ENCODE data around the gene SLC18B1. TPM values are rescaled to one million over a fixed set of nuclear protein-coding genes. Genes with fewer than 3 reads are reported as not detected.

The SLC18B1 gene
- total RNA-seq, 2 donors from 2014 or later: 3.9 to 4.1 TPM

DNA sequence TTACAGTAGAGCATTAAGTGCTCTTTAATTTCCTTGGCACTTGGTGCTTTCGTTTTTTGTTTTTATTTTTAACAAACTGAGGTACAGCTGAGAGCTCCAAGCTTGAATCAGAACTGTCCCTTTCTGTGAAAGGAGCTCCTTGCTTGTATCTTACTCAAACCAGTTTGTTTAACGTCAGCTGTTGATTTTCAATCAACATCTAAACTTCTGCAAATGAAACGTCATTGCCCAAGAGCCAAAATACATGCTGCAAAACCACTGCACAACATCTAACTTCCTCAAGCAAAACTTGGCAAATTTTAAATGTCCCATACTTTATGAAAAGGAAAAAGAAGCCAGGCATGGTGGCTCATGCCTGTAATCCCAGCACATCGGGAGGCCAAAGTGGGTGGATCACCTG, 55.9 kb downstream of the SLC18B1 start:
- peaks cover 5% of the 10 kb centered on the region for H3K9me3 Mint-ChIP-seq
- no peaks in the 10 kb centered on the region for H3K4me1 Mint-ChIP-seq
- H3K27ac Mint-ChIP-seq: no peak overlapping the region
- no peak overlapping the region for H3K4me3 Mint-ChIP-seq
- no peak for ATAC-seq (replicated peaks)
- H3K27me3 Mint-ChIP-seq: no peaks in the 10 kb centered on the region
- no peaks in the 10 kb centered on the region for H3K36me3 Mint-ChIP-seq (ENCODE audit: low read depth)

DNA sequence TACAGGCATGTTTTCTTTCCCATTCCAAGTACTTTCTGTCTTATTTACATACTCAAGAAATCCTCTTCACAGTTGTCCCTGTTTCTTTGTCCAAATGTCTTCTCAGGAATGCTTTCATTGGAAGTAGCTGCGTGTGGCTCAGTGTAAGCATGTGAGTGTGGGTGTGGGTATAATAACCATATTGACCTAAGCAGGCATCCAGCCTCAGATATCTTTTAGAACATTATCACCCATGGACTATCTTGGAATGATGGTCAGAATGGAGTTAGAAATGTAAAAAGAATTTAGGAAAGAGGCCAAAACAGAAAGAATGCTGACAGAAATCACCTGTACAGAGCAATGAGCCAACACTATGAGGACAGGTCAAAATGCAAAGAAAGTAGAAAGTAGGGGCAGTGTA, 57.2 kb downstream of the SLC18B1 start:
- Mint-ChIP-seq H3K27me3 (no peaks in the 10 kb centered on the region), H3K9me3 (peaks cover 5% of the 10 kb centered on the region), H3K4me3 (no peak overlapping the region), H3K4me1 (peaks cover 9% of the 10 kb centered on the region), H3K36me3 (ENCODE audit: low read depth) (no peaks in the 10 kb centered on the region), H3K27ac (no peak overlapping the region)
- ATAC-seq (replicated peaks): no peak

DNA sequence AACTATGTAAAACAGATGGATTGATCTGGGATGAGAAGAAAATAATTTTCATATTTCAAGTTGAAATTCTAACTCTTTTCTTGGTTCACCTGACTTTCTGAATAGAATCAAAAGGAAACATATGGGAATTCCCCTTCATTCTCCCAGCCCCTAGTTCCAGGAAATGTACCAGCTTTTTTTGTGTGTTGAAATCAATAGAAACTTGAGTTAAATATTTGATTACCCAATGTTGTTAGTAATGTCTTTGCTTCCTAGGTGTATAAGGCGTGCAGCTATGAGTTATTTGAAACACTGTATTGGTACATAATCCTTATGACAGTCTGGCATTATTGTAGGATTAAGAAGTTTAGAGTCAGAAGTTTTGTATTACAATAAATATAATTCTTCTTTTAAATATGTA, 62.2 kb downstream of the SLC18B1 start:
- no peaks in the 10 kb centered on the region for H3K36me3 Mint-ChIP-seq (ENCODE audit: low read depth)
- H3K27me3 Mint-ChIP-seq: no peaks in the 10 kb centered on the region
- no peaks in the 10 kb centered on the region for H3K9me3 Mint-ChIP-seq
- H3K4me1 Mint-ChIP-seq: peaks cover 12% of the 10 kb centered on the region
- peak; percentile 66 for ATAC-seq (replicated peaks)
- no peak overlapping the region for H3K27ac Mint-ChIP-seq
- no peak overlapping the region for H3K4me3 Mint-ChIP-seq

DNA sequence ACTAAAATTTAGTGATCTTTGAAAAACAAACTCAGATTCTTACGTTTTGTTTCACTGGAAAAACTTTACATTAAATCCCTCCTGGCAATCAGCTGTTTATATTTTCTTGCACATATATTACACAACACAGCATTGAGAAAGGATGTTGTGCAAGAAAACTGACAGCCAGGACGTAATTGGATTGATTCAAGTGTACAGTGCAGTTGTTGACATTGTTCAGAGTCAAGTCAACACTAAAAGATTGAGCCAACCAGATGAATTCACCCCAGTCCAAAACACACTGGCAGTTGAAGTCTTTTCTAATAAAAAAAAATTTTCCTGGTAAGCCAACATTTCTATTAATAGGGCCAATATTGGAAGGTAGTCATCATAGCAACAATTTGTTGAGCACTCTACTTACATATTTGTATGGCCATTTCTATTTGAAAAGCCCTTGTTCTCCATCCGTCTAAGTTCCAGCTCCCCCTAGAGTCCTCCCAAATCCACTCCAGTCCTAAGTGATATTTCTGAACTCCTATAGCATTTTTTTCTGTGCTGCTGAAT, 63.7 kb downstream of the SLC18B1 start:
- Mint-ChIP-seq H3K9me3 (no peaks in the 10 kb centered on the region), H3K4me3 (no peak overlapping the region), H3K36me3 (ENCODE audit: low read depth) (no peaks in the 10 kb centered on the region), H3K27me3 (no peaks in the 10 kb centered on the region), H3K4me1 (peaks cover 12% of the 10 kb centered on the region), H3K27ac (no peak overlapping the region)
- ATAC-seq (replicated peaks): no peak

DNA sequence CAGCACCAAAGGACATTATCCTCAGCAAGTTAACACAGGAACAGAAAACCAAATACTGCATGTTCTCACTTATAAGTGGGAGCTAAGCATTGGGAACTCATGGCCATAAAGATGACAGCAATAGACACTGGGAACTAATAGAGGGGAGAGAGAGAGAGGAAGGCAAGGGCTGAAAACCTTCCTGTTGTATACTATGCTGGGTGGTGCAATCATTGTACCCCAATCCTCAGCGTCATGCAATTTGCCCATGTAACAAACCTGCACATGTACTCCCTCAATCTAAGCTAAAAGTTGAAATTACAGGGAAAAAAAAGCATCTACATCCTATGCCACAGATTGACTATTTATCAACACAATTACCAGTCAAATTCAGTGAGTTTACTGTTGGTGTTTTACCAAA, 64.6 kb downstream of the SLC18B1 start:
- H3K9me3 Mint-ChIP-seq: no peaks in the 10 kb centered on the region
- H3K4me3 Mint-ChIP-seq: no peak overlapping the region
- H3K27me3 Mint-ChIP-seq: no peaks in the 10 kb centered on the region
- H3K4me1 Mint-ChIP-seq: peaks cover 12% of the 10 kb centered on the region
- ATAC-seq (replicated peaks): no peak
- H3K27ac Mint-ChIP-seq: no peak overlapping the region
- no peaks in the 10 kb centered on the region for H3K36me3 Mint-ChIP-seq (ENCODE audit: low read depth)

DNA sequence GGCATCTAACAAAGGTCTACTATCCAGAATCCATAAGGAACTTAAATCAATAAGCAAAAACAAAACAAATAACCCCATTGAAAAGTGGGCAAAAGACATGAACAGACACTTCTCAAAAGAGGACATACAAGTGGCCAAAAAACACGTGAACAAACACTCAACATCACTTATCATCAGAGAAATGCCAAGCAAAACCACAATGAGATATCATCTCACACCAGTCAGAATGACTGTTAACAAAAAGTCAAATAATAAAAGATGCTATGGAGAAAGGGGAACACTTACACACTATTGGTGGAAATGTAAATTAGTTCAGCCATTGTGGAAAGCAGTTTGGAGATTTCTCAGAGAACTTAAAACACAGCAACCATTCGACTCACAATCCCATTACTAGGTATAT, 65.2 kb downstream of the SLC18B1 start:
- Mint-ChIP-seq H3K9me3 (no peaks in the 10 kb centered on the region), H3K4me1 (peaks cover 12% of the 10 kb centered on the region), H3K27me3 (no peaks in the 10 kb centered on the region), H3K36me3 (ENCODE audit: low read depth) (no peaks in the 10 kb centered on the region), H3K27ac (no peak overlapping the region), H3K4me3 (no peak overlapping the region)
- no peak for ATAC-seq (replicated peaks)

DNA sequence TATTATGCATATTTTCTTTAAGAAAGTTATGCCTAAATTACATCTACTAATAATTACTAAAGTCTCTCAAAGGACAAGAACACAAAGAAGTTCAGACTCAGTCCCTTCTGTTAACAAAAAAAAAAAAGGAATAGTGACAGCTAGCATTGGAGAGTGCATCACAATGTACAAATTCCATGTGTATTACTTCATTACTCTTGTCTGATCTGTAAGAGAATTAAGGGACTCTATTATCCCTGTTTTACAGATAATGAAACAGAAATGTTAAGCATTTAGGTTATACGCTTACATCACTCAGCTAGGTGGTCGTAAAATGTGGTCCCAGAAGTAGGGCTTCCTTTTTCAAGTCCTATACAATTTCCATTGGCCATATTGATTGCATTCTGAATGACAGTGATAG, 67.4 kb downstream of the SLC18B1 start:
- Mint-ChIP-seq H3K4me1 (peaks cover 3% of the 10 kb centered on the region), H3K27ac (no peak overlapping the region), H3K9me3 (no peaks in the 10 kb centered on the region), H3K4me3 (no peak overlapping the region), H3K36me3 (ENCODE audit: low read depth) (no peaks in the 10 kb centered on the region), H3K27me3 (no peaks in the 10 kb centered on the region)
- no peak for ATAC-seq (replicated peaks)

DNA sequence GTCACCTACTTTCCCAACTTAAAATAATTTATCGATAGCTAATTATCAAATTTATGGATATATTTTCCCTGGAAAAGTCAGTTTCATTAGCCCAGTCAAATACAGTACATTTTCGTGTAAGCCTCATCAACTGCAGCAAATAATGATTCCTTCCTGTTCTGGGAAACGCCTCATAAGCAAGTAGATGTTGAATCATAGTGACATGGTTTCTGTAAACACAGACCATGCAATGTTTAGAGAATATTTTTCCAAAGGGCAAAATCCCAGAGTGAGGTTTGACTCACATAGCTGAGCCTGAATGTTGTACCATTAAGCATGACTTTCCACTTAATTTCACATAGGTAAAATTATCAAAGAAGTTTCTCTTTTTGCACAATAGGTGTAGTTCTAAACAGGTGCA, 67.9 kb downstream of the SLC18B1 start:
- H3K4me1 Mint-ChIP-seq: peaks cover 3% of the 10 kb centered on the region
- no peaks in the 10 kb centered on the region for H3K27me3 Mint-ChIP-seq
- no peaks in the 10 kb centered on the region for H3K9me3 Mint-ChIP-seq

DNA sequence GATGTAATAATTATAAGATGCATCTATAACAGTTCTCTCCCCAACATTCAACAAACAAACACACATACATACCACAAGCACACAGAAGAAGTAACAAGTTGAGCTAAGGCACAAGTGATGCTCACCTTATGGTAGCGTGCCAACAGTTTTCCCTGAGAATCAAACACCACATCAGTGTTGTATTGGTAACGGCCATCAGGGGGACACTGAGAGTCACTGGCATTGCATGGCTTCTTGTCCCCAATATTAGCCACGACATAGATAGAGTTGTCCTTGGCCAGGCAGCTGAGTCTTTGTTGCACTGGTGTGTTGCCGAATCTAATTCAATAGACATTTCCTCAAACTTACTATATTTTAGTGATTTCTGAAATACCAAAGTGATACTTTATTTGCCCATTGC, 69.8 kb downstream of the SLC18B1 start:
- H3K9me3 Mint-ChIP-seq: no peaks in the 10 kb centered on the region
- no peak overlapping the region for H3K4me3 Mint-ChIP-seq
- H3K27me3 Mint-ChIP-seq: no peaks in the 10 kb centered on the region
- H3K36me3 Mint-ChIP-seq (ENCODE audit: low read depth): no peaks in the 10 kb centered on the region
- H3K27ac Mint-ChIP-seq: no peak overlapping the region
- peaks cover 3% of the 10 kb centered on the region for H3K4me1 Mint-ChIP-seq
- ATAC-seq (replicated peaks): no peak

More for the DNA sequence above, 67.9 kb downstream of the SLC18B1 start:
- no peak overlapping the region for H3K4me3 Mint-ChIP-seq
- no peaks in the 10 kb centered on the region for H3K36me3 Mint-ChIP-seq (ENCODE audit: low read depth)
- ATAC-seq (replicated peaks): no peak
- H3K27ac Mint-ChIP-seq: no peak overlapping the region

DNA sequence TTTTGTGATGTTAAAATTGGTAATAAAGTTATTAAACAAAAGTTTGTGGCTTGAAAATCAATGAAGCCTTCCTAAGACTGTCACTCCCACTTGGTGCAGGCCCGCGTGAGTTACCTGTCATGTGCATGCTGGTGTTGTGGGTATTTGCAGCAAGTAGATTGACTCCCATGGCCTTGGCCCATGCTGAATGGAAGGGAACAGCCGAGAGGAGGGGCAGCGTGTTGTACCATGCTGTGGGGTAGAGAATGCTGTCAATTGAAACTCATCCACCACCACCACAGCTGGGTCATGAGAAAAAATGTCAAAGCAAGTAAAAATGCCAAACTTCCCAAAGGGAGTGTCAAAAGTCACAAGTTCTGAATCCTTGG, 71.8 kb downstream of the SLC18B1 start:
- no peaks in the 10 kb centered on the region for H3K9me3 Mint-ChIP-seq
- H3K27ac Mint-ChIP-seq: no peak overlapping the region
- H3K4me3 Mint-ChIP-seq: no peak overlapping the region
- no peaks in the 10 kb centered on the region for H3K27me3 Mint-ChIP-seq
- H3K36me3 Mint-ChIP-seq (ENCODE audit: low read depth): no peaks in the 10 kb centered on the region
- ATAC-seq (replicated peaks): no peak
- H3K4me1 Mint-ChIP-seq: no peaks in the 10 kb centered on the region

DNA sequence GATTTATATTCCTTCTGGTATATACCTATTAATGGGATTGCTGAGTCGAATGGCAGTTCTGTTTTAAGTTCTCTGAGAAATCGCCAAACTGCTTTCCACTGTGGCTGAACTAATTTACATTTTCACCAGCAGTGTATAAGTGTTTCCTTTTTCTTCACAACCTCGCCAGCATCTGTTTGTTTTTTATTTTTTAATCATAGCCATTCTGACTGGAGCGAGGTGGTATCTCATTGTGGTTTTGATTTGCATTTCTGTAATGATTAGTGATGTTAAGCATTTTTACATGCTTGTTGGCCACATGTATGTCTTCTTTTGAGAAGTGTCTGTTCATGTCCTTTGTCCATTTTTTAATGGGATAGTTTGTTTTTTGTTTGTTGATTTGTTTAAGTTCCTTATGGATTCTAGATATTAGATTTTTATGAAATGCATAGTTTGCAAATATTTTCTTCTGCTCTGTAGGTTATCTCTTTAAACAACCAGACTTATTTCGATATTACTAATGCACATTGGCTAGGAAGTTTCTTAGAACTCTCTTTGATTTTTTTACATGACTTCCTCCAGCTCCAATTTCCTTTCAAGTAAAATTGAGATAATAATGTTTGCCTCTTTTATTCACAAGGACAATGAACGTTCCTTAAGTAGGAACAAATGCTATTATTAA, 72.4 kb downstream of the SLC18B1 start:
- Mint-ChIP-seq H3K9me3 (no peaks in the 10 kb centered on the region), H3K4me1 (no peaks in the 10 kb centered on the region), H3K36me3 (ENCODE audit: low read depth) (no peaks in the 10 kb centered on the region), H3K4me3 (no peak overlapping the region), H3K27me3 (no peaks in the 10 kb centered on the region), H3K27ac (no peak overlapping the region)
- no peak for ATAC-seq (replicated peaks)

DNA sequence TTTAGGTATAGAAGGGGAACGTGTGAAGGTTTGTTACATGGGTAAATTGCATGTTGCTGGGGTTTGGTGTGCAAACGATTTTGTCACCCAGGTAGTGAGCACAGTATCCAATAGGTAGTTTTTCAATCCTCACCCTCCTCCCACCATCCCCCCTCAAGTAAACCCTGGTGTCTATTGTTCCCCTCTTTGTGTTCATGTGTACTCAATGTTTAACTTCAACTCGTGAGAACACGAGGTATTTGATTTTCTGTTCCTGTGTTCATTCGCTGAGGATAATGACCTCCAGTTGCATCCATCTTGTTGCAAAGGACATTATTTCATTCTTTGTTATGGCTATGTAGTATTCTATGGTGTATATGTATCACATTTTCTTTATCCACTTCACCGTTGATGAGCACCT, 73.0 kb downstream of the SLC18B1 start:
- H3K9me3 Mint-ChIP-seq: no peaks in the 10 kb centered on the region
- no peak overlapping the region for H3K4me3 Mint-ChIP-seq
- ATAC-seq (replicated peaks): no peak
- no peaks in the 10 kb centered on the region for H3K36me3 Mint-ChIP-seq (ENCODE audit: low read depth)
- no peaks in the 10 kb centered on the region for H3K4me1 Mint-ChIP-seq
- H3K27me3 Mint-ChIP-seq: no peaks in the 10 kb centered on the region
- no peak overlapping the region for H3K27ac Mint-ChIP-seq

DNA sequence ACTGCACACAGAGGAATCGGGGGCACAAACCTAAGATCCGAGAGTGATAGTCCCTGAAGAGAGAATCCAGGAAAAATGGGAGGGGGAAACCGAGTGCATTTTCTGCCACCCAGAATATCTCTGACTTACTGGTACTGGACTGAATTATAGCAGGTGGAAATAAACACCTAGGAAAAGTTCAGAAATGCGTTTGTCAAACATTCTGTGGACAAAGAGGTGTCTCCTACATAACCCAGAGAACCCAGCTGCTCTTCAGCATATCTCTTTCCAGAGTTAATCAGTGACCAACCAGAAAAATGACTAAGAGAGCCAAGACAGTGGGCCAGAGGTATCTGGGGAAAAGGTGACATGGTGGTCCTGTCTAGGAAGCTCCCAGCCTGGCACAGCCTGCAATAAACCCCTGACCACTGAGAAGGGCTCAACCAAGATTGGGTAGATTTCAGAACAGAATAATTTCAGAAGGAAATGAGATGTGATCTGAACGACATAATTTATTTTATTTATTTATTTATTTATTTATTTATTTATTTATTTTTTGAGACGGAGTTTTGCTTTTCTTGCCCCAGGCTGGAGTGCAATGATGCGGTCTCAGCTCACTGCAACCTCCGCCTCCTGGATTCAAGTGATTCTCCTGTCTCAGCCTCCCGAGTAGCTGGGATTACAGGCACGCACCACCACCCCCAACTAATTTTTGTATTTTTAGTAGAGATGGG, 78.5 kb downstream of the SLC18B1 start:
- ATAC-seq (replicated peaks): no peak
- Mint-ChIP-seq H3K36me3 (ENCODE audit: low read depth) (no peaks in the 10 kb centered on the region), H3K27ac (no peak overlapping the region), H3K4me3 (no peak overlapping the region), H3K9me3 (no peaks in the 10 kb centered on the region), H3K4me1 (no peaks in the 10 kb centered on the region), H3K27me3 (peaks cover 4% of the 10 kb centered on the region)

Data from activated T-helper 17 cell treated with anti-CD3 and anti-CD28 coated beads, Interleukin-2, amount 50 U/mL, for 72 hours (primary cell).